HepG2 (cell line): ENCODE measurements around the gene ACAT2. TPM values are rescaled to one million over a fixed set of nuclear protein-coding genes. Genes with fewer than 3 reads are reported as not detected.

ENCODE experiments used
- EP300 ChIP-seq, 3 experiments: sonication (generic) in 1 of 3; formaldehyde crosslinking in 1 of 3; IDR thresholded peaks; 2 replicates each; pipeline versions ENCODE4 v1.5.1 to v1.6.1; 2011 to 2020; ENCODE audit warnings: low read depth in 2 of 3, low read length in 2 of 3, borderline replicate concordance in 1 of 3, improper control_type of control experiment in 1 of 3, mild to moderate bottlenecking in 1 of 3, missing genetic modification reagents in 1 of 3, moderate library complexity in 1 of 3
- GLI4 ChIP-seq: sonication (generic); formaldehyde crosslinking; IDR thresholded peaks from 2 replicates; pipeline ENCODE4 v1.5.1; 2020; ENCODE audit warnings: missing genetic modification reagents, mild to moderate bottlenecking, moderate library complexity, borderline replicate concordance
- HMG20B ChIP-seq: conservative IDR thresholded peaks from 2 replicates; pipeline ENCODE4 v1.6.1; 2016; ENCODE audit warnings: missing genetic modification reagents, missing compliant biosample characterization
- HNRNPK ChIP-seq: fragments of 200-400 bp; formaldehyde crosslinking; IDR thresholded peaks from 2 replicates; pipeline ENCODE4 v1.6.1; 2018; ENCODE audit warnings: low read length, low read depth, moderate library complexity, mild to moderate bottlenecking; ENCODE audit not compliant: poor library complexity, severe bottlenecking
- KLF15 ChIP-seq: sonication (generic); formaldehyde crosslinking; IDR thresholded peaks from 2 replicates; pipeline ENCODE4 v1.8.1; 2023; ENCODE audit warnings: borderline replicate concordance, mild to moderate bottlenecking, inconsistent platforms, missing genetic modification reagents, mixed read lengths
- NR2C2 ChIP-seq: sonication (generic); formaldehyde crosslinking; IDR thresholded peaks from 2 replicates; pipeline ENCODE4 v1.4.0; 2020; ENCODE audit warnings: missing genetic modification reagents, mild to moderate bottlenecking, moderate library complexity, borderline replicate concordance
- ZNF430 ChIP-seq: sonication (generic); formaldehyde crosslinking; IDR thresholded peaks from 2 replicates; pipeline ENCODE4 v1.9.0; 2021; ENCODE audit warnings: mild to moderate bottlenecking, missing genetic modification reagents
- ZNF713 ChIP-seq: sonication (generic); formaldehyde crosslinking; IDR thresholded peaks from 2 replicates; pipeline ENCODE4 v1.4.0; 2020; ENCODE audit warnings: mild to moderate bottlenecking, missing genetic modification reagents
- polyA plus RNA-seq, 8 experiments: library from polyadenylated mRNA; depleted of rRNA in 3 of 8; stranded (reverse) in 7 of 8; unstranded in 1 of 8; fragments of >200 nt; fragmentation: Illumina TruSeq in 4 of 8; extraction: Trizol in 4 of 8; gene quantifications; 2 replicates each; pipeline versions ENCODE4 v1.2.1 to v1.2.3, GENCODE V29; 2011 to 2016; ENCODE audit warnings: low read depth in 4 of 8, missing spikeins in 1 of 8, mixed read lengths in 1 of 8; ENCODE audit not compliant: insufficient read depth in 1 of 8
- total RNA-seq, 5 experiments: library from RNA; depleted of rRNA; stranded (reverse); fragments of >200 nt; fragmentation: Illumina TruSeq; extraction: Trizol; gene quantifications; 2 replicates each; pipeline ENCODE4 v1.2.3, GENCODE V29; 2016; ENCODE audit warnings: low read depth in 1 of 5
- TF ChIP-seq, protein P1 (sequence below): sonication (generic); formaldehyde crosslinking; conservative IDR thresholded peaks from 2 replicates; pipeline ENCODE4 v1.4.0; 2020; ENCODE audit warnings: missing genetic modification reagents
- TF ChIP-seq, protein P2 (sequence below): sonication (generic); formaldehyde crosslinking; IDR thresholded peaks from 2 replicates; pipeline ENCODE4 v1.9.0; 2022; ENCODE audit warnings: low read depth, missing genetic modification reagents
- TF ChIP-seq, protein P3 (sequence below): sonication (generic); formaldehyde crosslinking; IDR thresholded peaks from 2 replicates; pipeline ENCODE4 v1.9.0; 2021; ENCODE audit warnings: missing genetic modification reagents, borderline replicate concordance
- TF ChIP-seq, protein P4 (sequence below): sonication (generic); formaldehyde crosslinking; IDR thresholded peaks from 2 replicates; pipeline ENCODE4 v1.5.1; 2020; ENCODE audit warnings: mild to moderate bottlenecking, moderate library complexity, missing genetic modification reagents
- TF ChIP-seq, protein P5 (sequence below): sonication (generic); formaldehyde crosslinking; conservative IDR thresholded peaks from 2 replicates; pipeline ENCODE4 v1.8.0; 2022; ENCODE audit warnings: low read depth, missing genetic modification reagents
- TF ChIP-seq, protein P6 (sequence below): sonication (generic); formaldehyde crosslinking; IDR thresholded peaks from 2 replicates; pipeline ENCODE4 v1.5.0; 2020; ENCODE audit warnings: mild to moderate bottlenecking, missing genetic modification reagents
- TF ChIP-seq, protein P7 (sequence below): sonication (generic); formaldehyde crosslinking; IDR thresholded peaks from 2 replicates; pipeline ENCODE4 v1.8.0; 2023; ENCODE audit warnings: mild to moderate bottlenecking, missing genetic modification reagents

Gene ACAT2
- total and polyA plus RNA-seq, 2 of the 13 experiments (the other 11 are each of a cell fraction or from before 2014, with no cell fraction given) = 121 to 534 TPM

DNA sequence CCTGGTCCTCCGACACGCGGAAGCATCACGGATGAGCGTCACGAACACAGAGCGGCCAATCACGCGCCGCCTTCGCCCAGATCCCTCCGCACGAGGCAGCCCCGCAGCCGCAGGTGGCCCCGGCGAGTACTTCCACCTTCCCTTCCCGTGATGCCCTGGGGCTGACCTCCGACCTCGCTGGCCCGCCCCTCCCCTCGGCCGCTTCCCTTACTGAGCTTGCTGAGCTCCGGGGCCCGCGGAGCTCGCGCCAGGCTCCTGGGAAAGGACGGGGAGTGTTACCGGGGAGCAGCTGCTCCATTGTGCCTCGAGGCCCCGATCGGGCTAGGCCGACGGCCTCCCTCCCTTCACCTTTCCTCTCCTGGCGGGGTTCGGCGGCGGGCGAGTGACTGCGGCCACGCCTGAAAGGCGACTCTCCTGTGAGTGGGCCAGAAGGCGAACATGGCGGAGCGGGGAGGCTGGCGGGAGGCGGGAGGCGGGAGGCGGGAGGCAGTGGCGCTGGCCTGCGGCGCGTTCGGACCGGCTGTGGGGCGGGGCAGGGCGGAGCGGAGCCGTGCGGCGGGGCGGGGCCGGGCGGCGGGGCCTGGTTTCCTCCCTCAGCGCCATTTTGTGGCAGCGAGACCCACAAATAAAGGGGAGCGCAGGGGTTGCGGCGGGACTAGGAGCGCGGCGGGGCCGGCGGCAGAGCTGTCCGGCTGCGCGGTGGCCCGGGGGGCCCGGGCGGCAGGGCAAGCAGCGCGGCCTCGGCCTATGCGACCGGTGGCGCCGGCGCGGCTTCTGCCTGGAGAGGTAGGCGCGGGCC is 34.7 kb upstream of the ACAT2 start, which contains the start of gene WTAP (continued):
- TF ChIP-seq HMG20B (CRISPR knock-in tag) = peak; percentile 82; the same call in 1 of the 2 replicates
- no peak; the same call in 1 of the 2 replicates for TF ChIP-seq GLI4
- TF ChIP-seq HNRNPK = peak; percentile 93
- peak; percentile 99 for TF ChIP-seq NR2C2
- TF ChIP-seq, protein P1, sequence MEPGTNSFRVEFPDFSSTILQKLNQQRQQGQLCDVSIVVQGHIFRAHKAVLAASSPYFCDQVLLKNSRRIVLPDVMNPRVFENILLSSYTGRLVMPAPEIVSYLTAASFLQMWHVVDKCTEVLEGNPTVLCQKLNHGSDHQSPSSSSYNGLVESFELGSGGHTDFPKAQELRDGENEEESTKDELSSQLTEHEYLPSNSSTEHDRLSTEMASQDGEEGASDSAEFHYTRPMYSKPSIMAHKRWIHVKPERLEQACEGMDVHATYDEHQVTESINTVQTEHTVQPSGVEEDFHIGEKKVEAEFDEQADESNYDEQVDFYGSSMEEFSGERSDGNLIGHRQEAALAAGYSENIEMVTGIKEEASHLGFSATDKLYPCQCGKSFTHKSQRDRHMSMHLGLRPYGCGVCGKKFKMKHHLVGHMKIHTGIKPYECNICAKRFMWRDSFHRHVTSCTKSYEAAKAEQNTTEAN (CRISPR knock-in tag) = peak; percentile 98
- TF ChIP-seq, protein P2, sequence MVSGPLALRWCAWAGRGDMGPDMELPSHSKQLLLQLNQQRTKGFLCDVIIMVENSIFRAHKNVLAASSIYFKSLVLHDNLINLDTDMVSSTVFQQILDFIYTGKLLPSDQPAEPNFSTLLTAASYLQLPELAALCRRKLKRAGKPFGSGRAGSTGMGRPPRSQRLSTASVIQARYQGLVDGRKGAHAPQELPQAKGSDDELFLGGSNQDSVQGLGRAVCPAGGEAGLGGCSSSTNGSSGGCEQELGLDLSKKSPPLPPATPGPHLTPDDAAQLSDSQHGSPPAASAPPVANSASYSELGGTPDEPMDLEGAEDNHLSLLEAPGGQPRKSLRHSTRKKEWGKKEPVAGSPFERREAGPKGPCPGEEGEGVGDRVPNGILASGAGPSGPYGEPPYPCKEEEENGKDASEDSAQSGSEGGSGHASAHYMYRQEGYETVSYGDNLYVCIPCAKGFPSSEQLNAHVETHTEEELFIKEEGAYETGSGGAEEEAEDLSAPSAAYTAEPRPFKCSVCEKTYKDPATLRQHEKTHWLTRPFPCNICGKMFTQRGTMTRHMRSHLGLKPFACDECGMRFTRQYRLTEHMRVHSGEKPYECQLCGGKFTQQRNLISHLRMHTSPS (CRISPR knock-in tag) = peak; percentile 84
- TF ChIP-seq ZNF430 = peak; percentile 99
- peak; percentile 5 to 64; a peak in 2 of 4 replicates for TF ChIP-seq EP300 (IDR thresholded peaks at IDR 0.05; ENCODE audit: low read depth in 2 of 2, low read length in 2 of 2)
- peak; percentile 78 for TF ChIP-seq EP300 (CRISPR knock-in tag; IDR thresholded peaks at IDR 0.05; ENCODE audit: borderline replicate concordance)
- TF ChIP-seq, protein P3, sequence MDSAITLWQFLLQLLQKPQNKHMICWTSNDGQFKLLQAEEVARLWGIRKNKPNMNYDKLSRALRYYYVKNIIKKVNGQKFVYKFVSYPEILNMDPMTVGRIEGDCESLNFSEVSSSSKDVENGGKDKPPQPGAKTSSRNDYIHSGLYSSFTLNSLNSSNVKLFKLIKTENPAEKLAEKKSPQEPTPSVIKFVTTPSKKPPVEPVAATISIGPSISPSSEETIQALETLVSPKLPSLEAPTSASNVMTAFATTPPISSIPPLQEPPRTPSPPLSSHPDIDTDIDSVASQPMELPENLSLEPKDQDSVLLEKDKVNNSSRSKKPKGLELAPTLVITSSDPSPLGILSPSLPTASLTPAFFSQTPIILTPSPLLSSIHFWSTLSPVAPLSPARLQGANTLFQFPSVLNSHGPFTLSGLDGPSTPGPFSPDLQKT (CRISPR knock-in tag) = peak; percentile 84; the same call in 1 of the 2 replicates
- peak; percentile 99 for TF ChIP-seq ZNF713 (CRISPR knock-in tag)
- TF ChIP-seq, protein P4, sequence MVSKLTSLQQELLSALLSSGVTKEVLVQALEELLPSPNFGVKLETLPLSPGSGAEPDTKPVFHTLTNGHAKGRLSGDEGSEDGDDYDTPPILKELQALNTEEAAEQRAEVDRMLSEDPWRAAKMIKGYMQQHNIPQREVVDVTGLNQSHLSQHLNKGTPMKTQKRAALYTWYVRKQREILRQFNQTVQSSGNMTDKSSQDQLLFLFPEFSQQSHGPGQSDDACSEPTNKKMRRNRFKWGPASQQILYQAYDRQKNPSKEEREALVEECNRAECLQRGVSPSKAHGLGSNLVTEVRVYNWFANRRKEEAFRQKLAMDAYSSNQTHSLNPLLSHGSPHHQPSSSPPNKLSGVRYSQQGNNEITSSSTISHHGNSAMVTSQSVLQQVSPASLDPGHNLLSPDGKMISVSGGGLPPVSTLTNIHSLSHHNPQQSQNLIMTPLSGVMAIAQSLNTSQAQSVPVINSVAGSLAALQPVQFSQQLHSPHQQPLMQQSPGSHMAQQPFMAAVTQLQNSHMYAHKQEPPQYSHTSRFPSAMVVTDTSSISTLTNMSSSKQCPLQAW = peak; percentile 89
- TF ChIP-seq, protein P5, sequence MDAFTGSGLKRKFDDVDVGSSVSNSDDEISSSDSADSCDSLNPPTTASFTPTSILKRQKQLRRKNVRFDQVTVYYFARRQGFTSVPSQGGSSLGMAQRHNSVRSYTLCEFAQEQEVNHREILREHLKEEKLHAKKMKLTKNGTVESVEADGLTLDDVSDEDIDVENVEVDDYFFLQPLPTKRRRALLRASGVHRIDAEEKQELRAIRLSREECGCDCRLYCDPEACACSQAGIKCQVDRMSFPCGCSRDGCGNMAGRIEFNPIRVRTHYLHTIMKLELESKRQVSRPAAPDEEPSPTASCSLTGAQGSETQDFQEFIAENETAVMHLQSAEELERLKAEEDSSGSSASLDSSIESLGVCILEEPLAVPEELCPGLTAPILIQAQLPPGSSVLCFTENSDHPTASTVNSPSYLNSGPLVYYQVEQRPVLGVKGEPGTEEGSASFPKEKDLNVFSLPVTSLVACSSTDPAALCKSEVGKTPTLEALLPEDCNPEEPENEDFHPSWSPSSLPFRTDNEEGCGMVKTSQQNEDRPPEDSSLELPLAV (CRISPR knock-in tag) = no peak
- TF ChIP-seq, protein P6, sequence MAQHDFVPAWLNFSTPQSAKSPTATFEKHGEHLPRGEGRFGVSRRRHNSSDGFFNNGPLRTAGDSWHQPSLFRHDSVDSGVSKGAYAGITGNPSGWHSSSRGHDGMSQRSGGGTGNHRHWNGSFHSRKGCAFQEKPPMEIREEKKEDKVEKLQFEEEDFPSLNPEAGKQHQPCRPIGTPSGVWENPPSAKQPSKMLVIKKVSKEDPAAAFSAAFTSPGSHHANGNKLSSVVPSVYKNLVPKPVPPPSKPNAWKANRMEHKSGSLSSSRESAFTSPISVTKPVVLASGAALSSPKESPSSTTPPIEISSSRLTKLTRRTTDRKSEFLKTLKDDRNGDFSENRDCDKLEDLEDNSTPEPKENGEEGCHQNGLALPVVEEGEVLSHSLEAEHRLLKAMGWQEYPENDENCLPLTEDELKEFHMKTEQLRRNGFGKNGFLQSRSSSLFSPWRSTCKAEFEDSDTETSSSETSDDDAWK = no peak
- TF ChIP-seq KLF15 (CRISPR knock-in tag) = peak; percentile 99
- TF ChIP-seq, protein P7, sequence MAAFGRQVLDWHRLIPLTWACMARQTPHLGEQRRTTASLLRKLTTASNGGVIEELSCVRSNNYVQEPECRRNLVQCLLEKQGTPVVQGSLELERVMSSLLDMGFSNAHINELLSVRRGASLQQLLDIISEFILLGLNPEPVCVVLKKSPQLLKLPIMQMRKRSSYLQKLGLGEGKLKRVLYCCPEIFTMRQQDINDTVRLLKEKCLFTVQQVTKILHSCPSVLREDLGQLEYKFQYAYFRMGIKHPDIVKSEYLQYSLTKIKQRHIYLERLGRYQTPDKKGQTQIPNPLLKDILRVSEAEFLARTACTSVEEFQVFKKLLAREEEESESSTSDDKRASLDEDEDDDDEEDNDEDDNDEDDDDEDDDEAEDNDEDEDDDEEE (CRISPR knock-in tag) = peak; percentile 95
